Fibroblast of upper back skin (primary cell): ENCODE results near the gene RNF2.
"Not testable (repeated sequence)": the region's sequence is repeated elsewhere in the genome, so short reads cannot be mapped to it uniquely, and the experiment has no call there.

Experiments used
- DNase-seq: peaks from one replicate; pipeline ENCODE4 v3.0.0-alpha.2; 2013

Gene RNF2

DNA sequence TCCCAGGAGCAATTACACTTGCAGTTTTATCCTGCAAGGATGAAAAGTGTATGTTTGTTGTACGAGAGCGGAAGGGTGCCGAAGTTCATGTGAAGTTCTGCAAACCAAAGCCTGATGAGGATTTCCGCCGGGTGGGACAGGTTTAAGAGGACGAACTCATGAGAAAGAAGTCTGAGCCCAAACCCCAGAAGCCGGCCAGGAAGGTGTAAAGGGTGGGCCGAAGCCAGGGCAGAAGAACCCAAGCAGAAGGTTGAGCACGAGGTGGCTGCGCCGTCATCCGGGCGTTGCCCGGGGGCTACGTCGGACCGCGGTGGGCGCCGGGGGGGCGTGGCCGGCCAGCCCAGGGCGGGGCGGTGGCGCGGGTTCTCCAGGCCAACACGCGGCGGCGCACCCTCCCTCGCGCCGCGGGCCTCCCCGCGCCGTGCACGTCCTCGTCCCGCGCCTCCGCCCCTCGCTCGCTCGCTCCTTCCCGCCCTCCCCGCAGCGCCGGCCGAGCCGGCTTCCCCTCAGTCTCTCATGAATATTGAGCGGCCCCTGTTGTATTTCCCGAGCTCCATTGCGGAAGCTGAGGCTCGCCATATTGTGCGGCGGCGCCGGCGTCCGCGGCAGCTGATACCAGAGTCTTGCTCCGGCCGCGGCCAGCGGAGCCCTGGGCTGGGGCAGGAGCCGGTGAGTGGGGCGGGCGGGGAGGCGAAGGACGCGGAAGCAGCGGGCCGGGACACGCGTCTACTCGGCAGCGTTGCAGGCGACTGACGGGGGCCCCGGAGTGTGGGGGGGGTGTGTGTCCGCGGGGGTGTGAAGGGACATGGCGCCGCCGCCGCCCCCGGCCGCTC, at the start of gene RNF2:
Gene RNF2, plus strand, starts transcription at position 578 of the 833 bp plus-strand sequence. CDS start 41,996 bp downstream, outside the sequence.
- DNase-seq: peak; percentile 78

DNA sequence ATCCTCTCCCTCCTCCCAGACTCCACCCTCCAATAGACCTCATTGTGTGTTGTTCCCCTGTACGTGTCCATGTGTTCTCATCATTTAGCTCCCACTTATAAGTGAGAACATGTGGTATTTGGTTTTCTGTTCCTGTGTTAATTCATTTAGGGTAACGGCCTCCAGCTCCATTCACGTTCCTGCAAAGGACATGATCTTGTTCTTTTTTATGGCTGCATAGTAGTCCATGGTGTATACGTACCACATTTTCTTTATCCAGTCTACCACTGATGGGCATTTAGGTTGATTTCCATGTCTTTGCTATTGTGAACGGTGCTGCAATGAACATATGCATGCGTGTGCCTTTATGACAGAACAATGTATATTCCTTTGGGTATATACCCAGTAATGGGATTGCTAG, 45.4 kb upstream of the RNF2 start:
- not testable (repeated sequence) for DNase-seq

- not testable (repeated sequence) for DNase-seq
Measured at GRCh38 chr1:185001312-185001880, 44.0 kb upstream of the RNF2 start.

DNA sequence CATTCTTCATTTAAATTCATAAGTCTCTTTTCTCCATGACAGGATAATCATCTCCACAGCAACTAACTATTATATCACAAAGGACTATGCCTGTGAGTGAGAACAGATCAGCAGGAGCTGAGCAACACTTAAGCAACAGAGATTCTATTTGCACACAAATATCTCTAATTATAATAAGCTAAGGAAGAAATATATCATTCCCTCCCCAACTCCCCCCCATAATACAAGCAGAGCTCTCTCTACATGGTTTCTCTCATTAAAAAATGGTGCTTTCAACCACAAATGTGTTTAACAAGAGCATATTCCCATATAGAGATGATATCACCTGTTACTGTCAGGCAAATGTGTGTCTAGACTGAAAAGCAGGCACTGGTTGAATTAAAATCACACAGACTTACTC, 36.5 kb upstream of the RNF2 start:
- DNase-seq: no peak

GRCh38 chr1:185010361-185010760, 35.0 kb upstream of the RNF2 start:
- DNase-seq: no peak

GRCh38 chr1:185014941-185015340, 30.4 kb upstream of the RNF2 start:
- DNase-seq: no peak

- no peak for DNase-seq
Measured at GRCh38 chr1:185015631-185016030, 29.7 kb upstream of the RNF2 start.

- peak; percentile 3 for DNase-seq
Measured at GRCh38 chr1:185016880-185017279, 28.5 kb upstream of the RNF2 start.

GRCh38 chr1:185017338-185017737, 28.0 kb upstream of the RNF2 start:
- peak; percentile 88 for DNase-seq

DNA sequence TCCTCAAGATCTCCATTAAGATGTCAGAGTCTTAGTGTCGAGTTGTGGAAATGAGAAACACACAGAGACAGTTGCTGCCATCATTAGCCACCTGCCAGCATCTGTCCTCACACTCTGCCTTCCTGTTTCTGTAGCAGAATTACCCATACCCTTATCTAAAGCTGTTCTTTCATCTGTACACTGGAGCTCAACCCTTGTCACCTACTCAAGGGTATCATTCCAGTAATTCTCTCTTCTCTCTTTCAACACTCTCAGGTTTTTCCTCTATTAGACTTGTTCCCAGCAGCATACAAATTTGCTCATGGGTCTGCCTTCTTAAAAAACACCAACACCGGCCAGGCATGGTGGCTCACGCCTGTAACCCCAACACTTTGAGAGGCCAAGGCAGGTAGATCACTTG, 27.4 kb upstream of the RNF2 start:
- DNase-seq: no peak

GRCh38 chr1:185027252-185027882, 18.0 kb upstream of the RNF2 start:
- DNase-seq: no peak

- DNase-seq: no peak
Measured at GRCh38 chr1:185033686-185034085, 11.7 kb upstream of the RNF2 start.

DNA sequence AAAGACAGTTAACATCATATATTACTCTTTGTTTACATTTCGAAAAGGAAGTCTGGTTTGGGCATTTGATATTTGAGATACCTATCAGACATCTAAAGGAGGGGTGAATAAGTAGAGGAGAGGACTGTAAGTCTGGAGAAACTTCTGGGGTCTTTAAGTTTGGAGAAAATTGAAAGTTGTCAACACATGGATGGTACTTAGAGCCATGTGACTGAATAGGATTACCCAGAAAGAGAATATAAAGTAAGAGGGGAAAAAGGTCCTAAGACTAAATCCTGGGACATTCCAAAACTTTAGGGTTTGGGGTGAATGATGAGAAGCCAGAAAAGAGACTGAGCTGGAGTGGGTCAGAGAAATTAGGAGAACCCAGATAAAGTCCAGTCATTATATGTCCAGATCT, 10.1 kb upstream of the RNF2 start:
- no peak for DNase-seq

- no peak for DNase-seq
Measured at GRCh38 chr1:185038813-185039376, 6.5 kb upstream of the RNF2 start.

DNA sequence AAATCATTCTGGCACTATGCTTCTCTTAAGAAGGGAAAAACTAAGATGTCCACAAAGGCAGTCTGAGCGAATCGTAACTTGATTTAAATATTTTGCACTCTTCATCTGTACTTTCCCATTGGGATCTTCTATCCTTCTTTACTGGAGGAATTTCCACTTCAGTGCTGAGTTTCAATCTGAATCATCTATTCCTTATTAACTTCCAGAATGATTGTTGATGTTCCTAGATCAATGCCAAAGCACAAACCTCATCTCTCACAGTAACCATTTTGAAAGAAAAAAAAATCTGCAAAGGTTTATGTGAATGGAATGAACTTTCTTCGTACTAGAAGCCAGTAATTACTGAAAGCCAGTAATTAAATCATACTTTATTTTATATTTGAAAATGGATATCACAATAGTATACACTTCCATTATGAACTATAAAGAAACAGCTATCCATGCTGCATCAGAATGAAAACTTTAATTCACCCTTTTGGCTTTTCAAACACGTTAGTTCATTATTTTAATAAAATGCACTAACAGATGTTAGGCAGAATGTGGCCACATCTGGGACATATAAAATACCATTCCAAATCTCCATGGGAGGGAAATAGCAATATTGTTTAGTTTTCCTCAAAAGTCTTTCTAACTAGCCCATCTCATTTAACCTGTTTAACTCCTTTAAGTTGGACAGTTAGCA, 5.5 kb upstream of the RNF2 start:
- DNase-seq: no peak

DNA sequence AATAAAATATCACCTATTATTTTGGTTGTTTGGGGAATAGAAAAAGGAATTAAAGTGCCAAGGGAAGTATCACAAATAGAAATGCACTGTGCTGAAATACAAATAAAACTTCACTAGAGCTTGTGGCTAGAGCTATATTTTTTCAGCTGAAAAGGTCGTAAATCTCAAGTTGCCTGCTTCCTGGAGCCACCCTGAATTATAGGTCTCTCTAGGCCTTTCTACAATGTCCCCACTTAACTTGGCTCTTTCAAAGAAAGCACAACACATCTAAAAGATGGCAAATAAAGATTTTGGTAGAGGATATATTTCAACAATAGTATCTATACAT, 5.0 kb upstream of the RNF2 start:
- no peak for DNase-seq

GRCh38 chr1:185041742-185042141, 3.6 kb upstream of the RNF2 start:
- no peak for DNase-seq

DNA sequence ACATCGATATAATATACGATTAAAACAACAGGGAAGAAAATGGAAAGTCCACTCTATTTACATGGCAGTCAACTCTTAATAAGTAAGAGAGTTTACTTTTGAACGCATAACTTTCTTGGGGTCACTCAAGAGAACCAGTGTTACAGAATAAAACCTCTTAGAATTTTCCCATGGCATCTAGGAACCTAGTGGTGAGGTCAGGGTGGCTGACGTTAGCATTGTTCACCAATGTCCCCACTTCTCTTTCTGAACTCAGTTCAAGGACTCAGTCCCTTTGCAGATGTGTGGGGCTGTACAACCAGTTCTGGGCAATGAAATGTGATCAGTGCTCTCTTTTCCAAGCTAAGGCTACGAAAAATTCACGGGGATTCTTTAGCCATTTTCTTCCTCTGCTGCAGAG, 2.6 kb upstream of the RNF2 start:
- DNase-seq: no peak

DNA sequence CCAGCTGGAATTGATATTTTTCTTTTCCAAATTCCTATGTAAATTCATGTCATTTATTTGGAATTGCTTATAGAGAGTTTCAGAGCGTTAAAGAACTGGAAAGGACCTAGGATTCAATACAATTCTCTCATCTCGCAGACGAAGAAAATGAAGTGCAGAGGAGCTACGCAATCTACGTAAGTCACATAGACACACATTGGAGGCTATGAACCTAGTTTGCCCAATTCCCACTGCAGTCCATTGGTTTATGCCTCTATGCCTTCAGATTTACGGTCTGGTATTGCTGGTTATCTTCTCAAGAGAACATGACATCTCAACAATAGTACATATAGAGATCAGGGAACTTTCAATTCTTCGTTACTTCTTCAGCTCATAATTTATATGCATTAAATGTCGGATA, 971 bp upstream of the RNF2 start:
- no peak for DNase-seq

- peak; percentile 32 for DNase-seq
Measured at GRCh38 chr1:185045814-185046492, 595 bp downstream of the RNF2 start.

DNA sequence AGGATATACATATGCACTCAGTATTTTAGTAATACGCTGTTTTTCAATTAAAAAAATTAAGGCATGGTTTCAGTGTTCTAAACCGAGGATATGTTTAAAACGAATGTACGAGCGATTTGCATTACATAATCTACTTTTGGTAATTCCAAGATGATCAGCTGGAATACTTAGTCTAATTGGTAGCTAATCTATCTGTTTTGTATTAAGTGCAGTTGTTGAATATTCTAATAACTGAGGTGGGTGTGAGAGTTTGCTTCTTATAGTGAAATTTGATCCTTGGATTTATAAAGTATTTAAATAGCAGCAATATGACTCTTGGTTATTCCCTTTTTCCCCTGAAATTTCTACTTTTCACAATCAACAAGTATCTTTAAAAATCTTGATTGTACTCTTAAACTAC, 1.3 kb downstream of the RNF2 start:
- DNase-seq: no peak

DNA sequence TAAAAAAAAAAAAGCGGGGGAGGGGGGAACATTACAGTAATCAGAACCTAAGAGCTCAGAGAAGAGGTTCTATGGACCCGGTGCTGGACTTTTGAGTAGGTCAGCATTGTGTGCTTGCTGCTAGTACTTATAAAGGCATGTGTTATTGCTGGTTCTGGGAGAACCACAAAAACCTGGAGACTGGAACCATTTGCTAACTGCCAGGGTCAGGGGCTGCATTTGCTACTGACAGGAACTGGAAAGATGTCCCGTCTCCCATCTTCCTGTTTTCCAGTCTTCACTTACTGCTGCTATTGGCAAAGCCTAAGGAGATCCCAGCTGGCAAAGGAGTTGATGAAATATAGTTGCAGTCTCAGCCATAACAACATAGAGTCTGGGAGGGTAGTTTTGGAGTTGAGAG, 4.3 kb downstream of the RNF2 start:
- DNase-seq: no peak
